SK-N-SH treated with all-trans-retinoic acid at 6 μM for 48 hours (cell line): ENCODE measurements around the gene GATAD2A.

Experiments
- ATAC-seq: fragments of 200-7000 bp; cut with Tn5 transposase; 3 replicates; pipeline ENCODE4 v1.9.1; 2020; ENCODE audit warnings: mild to moderate bottlenecking, moderate library complexity
- ARNTL ChIP-seq: fragments of 450-650 bp; formaldehyde crosslinking; IDR thresholded peaks from 2 replicates; pipeline ENCODE4 v1.5.0; 2020; ENCODE audit warnings: low read depth, mild to moderate bottlenecking, moderate library complexity, borderline replicate concordance
- BACH2 ChIP-seq: fragments of 250-450 bp; sonication (Bioruptor Pico); IDR thresholded peaks from 2 replicates; pipeline ENCODE4 v1.9.0; 2021; ENCODE audit warnings: mild to moderate bottlenecking, borderline replicate concordance
- CSDC2 ChIP-seq: fragments of 250-450 bp; sonication (Bioruptor Pico); IDR thresholded peaks from 2 replicates; pipeline ENCODE4 v1.5.0; 2020; ENCODE audit warnings: mild to moderate bottlenecking, moderate library complexity
- ESRRG ChIP-seq: fragments of 250-450 bp; sonication (Bioruptor Pico); IDR thresholded peaks from 2 replicates; pipeline ENCODE4 v1.6.1; 2021; ENCODE audit warnings: mild to moderate bottlenecking
- GLIS3 ChIP-seq: fragments of 250-450 bp; sonication (Bioruptor Pico); IDR thresholded peaks from 2 replicates; pipeline ENCODE4 v1.5.0; 2020; ENCODE audit warnings: mild to moderate bottlenecking, moderate library complexity
- ISL1 ChIP-seq: fragments of 250-450 bp; sonication (Bioruptor Pico); IDR thresholded peaks from 2 replicates; pipeline ENCODE4 v2.1.2; 2022; ENCODE audit warnings: mild to moderate bottlenecking, moderate library complexity
- RARB ChIP-seq: fragments of 250-450 bp; sonication (Bioruptor Pico); IDR thresholded peaks from 2 replicates; pipeline ENCODE4 v1.8.0; 2021; ENCODE audit warnings: mild to moderate bottlenecking, moderate library complexity
- SNAI2 ChIP-seq: fragments of 250-450 bp; sonication (Bioruptor Pico); IDR thresholded peaks from 2 replicates; pipeline ENCODE4 v1.5.0; 2020; ENCODE audit warnings: mild to moderate bottlenecking, moderate library complexity
- TCF4 ChIP-seq: fragments of 250-450 bp; sonication (Bioruptor Pico); IDR thresholded peaks from 2 replicates; pipeline ENCODE4 v1.8.0; 2021; ENCODE audit warnings: mild to moderate bottlenecking, moderate library complexity, borderline replicate concordance
- TOX ChIP-seq: fragments of 250-450 bp; sonication (Bioruptor Pico); IDR thresholded peaks from 2 replicates; pipeline ENCODE4 v1.8.0; 2021; ENCODE audit warnings: mild to moderate bottlenecking, moderate library complexity, borderline replicate concordance
- ZFP3 ChIP-seq: fragments of 250-450 bp; sonication (Bioruptor Pico); IDR thresholded peaks from 2 replicates; pipeline ENCODE4 v1.5.0; 2020; ENCODE audit warnings: mild to moderate bottlenecking, moderate library complexity
- ZFP30 ChIP-seq: fragments of 450-650 bp; formaldehyde crosslinking; IDR thresholded peaks from 2 replicates; pipeline ENCODE4 v1.5.0; 2022; ENCODE audit warnings: mild to moderate bottlenecking, moderate library complexity
- ZNF565 ChIP-seq: fragments of 450-650 bp; formaldehyde crosslinking; conservative IDR thresholded peaks from 2 replicates; pipeline ENCODE4 v1.5.0; 2020; ENCODE audit warnings: low read depth, mild to moderate bottlenecking, moderate library complexity
- ZNF70 ChIP-seq: fragments of 450-650 bp; formaldehyde crosslinking; IDR thresholded peaks from 2 replicates; pipeline ENCODE4 v1.5.0; 2020; ENCODE audit warnings: mild to moderate bottlenecking, moderate library complexity
- ZNF8 ChIP-seq: fragments of 450-650 bp; formaldehyde crosslinking; IDR thresholded peaks from 2 replicates; pipeline ENCODE4 v1.5.0; 2020; ENCODE audit warnings: mild to moderate bottlenecking, moderate library complexity
- TF ChIP-seq, protein P1 (sequence below): fragments of 250-450 bp; sonication (Bioruptor Pico); IDR thresholded peaks from 2 replicates; pipeline ENCODE4 v1.5.1; 2021; ENCODE audit warnings: mild to moderate bottlenecking, moderate library complexity
- TF ChIP-seq, protein P2 (sequence below): fragments of 250-450 bp; sonication (Bioruptor Pico); IDR thresholded peaks from 2 replicates; pipeline ENCODE4 v1.8.0; 2021; ENCODE audit warnings: low read depth, mild to moderate bottlenecking, moderate library complexity, borderline replicate concordance
- TF ChIP-seq, protein P3 (sequence below): fragments of 250-450 bp; sonication (Bioruptor Pico); IDR thresholded peaks from 2 replicates; pipeline ENCODE4 v1.5.1; 2020; ENCODE audit warnings: low read depth, mild to moderate bottlenecking, moderate library complexity
- TF ChIP-seq, protein P4 (sequence below): fragments of 250-450 bp; sonication (Bioruptor Pico); IDR thresholded peaks from 2 replicates; pipeline ENCODE4 v1.8.0; 2020; ENCODE audit warnings: mild to moderate bottlenecking, moderate library complexity, borderline replicate concordance

Gene GATAD2A

DNA sequence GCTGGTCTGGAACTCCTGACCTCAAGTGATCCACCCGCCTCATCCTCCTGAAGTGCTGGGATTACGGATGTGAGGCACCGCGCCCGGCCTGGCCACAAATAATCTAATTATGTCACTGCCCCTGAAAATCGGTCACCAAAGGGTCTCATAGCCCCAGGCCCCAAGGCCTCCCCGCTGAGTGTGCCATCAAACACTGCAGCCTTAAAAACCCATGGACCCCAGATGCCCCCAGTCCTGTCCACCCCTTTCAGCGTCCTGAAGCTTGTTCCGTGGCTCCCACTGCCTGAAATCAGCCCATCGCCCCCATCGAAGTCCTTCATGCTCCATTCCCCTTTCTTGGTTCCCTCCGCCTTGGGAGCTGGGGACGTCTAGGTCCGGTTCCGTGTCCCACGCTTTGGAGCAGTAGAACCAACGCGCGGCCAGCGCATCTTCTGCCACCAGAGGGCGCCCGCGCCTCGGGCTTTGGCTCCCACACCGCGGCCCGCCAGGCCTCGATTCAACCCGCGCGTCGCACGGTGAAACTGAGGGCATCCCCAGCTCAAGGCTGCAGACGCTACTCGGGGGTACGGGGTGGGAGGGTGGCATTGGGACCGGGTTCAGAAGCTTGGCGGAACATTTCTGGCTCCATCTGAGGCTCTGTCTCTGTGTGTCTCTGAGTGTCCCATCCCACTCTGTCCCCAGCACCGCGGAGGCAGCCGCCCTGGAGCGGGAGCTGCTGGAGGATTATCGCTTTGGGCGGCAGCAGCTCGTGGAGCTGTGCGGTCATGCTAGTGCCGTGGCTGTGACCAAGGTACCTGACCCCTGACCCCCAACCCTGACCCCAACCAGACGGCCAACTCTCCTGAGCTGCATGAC is 126.7 kb downstream of the GATAD2A start (continued):
- TF ChIP-seq BACH2 (no peak), ZNF70 (no peak), TOX (CRISPR knock-in tag) (no peak), SNAI2 (no peak), ISL1 (no peak)

DNA sequence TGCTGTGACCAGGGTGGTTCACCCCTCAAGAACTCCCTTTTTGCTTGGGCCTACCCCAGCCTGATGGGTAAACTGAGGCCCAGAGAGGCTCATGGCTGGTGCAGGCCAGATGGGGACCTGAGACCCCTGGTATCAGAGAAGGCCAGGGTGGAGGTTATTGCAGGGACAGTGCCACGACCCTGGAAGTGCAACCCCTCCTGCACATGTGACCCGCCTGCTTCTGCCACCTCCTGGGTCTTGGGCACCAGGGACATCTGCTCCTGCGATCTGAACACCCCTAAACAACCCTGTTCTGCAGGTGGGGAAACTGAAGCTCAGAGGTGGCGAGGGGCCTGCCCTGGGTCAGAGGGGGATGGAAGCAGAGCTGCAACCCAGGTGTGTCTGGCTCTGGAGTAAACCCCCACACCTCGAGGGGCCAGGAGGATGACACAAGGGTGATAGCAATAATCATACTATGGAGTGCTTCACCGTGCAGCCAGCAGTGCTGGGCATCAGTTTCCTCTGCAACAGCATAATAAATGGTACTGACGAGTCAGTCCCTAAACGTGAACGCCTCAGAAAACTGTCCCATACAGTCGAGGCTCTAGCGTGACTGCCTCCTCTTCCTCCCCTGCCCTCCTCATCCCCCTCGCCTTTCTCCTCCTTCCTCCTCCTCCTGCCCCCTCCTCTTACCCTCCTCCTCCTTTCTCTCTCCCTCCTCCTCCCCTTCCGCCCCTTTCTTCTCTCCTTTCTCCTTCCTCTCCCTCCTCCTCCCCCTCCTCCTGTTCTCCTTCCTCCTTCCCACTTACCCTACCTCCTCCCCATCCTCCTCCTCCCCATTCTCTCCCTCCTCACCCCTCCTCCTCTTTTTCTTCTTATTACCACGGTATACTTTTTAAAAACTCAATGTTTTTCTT is 127.6 kb downstream of the GATAD2A start:
- TF ChIP-seq CSDC2 (no peak), SNAI2 (no peak), TOX (CRISPR knock-in tag) (no peak), ZNF565 (CRISPR knock-in tag) (no peak), ZFP30 (CRISPR knock-in tag) (no peak), ARNTL (no peak), RARB (no peak), TCF4 (CRISPR knock-in tag) (no peak), BACH2 (no peak), ESRRG (CRISPR knock-in tag) (no peak)
- TF ChIP-seq, protein P1, sequence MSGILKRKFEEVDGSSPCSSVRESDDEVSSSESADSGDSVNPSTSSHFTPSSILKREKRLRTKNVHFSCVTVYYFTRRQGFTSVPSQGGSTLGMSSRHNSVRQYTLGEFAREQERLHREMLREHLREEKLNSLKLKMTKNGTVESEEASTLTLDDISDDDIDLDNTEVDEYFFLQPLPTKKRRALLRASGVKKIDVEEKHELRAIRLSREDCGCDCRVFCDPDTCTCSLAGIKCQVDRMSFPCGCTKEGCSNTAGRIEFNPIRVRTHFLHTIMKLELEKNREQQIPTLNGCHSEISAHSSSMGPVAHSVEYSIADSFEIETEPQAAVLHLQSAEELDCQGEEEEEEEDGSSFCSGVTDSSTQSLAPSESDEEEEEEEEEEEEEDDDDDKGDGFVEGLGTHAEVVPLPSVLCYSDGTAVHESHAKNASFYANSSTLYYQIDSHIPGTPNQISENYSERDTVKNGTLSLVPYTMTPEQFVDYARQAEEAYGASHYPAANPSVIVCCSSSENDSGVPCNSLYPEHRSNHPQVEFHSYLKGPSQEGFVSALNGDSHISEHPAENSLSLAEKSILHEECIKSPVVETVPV (CRISPR knock-in tag): no peak
- TF ChIP-seq, protein P2, sequence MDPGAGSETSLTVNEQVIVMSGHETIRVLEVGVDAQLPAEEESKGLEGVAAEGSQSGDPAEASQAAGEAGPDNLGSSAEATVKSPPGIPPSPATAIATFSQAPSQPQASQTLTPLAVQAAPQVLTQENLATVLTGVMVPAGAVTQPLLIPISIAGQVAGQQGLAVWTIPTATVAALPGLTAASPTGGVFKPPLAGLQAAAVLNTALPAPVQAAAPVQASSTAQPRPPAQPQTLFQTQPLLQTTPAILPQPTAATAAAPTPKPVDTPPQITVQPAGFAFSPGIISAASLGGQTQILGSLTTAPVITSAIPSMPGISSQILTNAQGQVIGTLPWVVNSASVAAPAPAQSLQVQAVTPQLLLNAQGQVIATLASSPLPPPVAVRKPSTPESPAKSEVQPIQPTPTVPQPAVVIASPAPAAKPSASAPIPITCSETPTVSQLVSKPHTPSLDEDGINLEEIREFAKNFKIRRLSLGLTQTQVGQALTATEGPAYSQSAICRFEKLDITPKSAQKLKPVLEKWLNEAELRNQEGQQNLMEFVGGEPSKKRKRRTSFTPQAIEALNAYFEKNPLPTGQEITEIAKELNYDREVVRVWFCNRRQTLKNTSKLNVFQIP (CRISPR knock-in tag): no peak
- no peak for ATAC-seq

DNA sequence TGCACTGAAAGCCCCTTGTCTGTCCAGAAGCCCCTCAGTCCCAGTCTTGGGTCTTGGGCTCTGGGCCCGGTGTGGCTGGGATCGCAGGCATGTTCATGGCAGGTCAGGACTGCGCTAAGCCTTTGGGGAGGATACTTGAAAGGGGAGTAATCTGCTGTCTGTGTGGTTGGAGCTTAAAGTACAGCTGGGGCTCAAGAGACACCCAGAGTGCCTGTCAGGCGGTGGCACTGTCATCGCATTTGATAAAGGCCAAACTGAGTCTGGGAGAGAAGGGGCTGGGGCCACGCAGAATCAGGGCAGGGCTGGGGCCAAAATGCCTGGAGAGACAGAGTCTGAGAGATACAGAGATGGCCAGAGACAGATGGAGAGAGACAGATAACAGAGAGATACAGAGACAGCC is 128.4 kb downstream of the GATAD2A start:
- no peak for ATAC-seq
- TF ChIP-seq GLIS3 (no peak), TCF4 (CRISPR knock-in tag) (no peak), ZFP30 (CRISPR knock-in tag) (no peak)
- TF ChIP-seq, all 23 proteins: peak for 0

DNA sequence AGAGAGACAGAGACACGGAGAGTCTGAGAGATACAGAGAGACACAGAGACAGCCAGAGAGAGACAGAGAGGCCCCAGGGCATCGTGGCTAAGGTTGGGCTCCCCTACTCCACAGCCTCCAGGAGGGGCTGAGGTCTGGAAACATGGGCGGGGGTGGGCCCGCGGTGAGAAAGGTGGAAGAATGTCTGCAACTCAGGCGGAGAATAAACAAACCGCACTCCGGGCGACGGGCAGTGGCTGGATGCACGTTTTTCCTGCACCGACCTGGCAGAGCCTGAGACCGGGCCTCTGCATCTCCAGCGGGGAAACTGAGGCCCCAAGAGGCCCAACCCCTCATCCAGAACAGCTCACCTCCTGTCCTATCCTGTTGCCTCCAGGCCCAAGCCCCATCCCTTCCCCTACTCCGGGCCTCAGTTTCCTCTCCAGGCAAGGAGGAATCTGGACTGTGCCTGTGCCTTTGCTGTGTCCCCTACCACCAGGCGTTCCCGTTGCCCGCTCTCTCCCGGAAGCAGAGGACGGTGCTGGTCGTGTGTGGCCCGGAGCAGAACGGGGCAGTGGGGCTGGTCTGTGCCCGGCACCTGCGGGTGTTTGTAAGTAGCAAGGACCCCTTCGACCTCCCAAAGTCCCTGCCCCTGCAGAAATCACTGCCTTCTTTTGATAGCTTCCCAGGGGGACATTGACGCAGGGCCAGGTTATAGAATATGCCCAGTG is 129.2 kb downstream of the GATAD2A start:
- TF ChIP-seq ZFP3 (CRISPR knock-in tag) (no peak), ZNF565 (CRISPR knock-in tag) (no peak), ZNF8 (no peak), ZFP30 (CRISPR knock-in tag) (no peak)
- TF ChIP-seq, protein P3, sequence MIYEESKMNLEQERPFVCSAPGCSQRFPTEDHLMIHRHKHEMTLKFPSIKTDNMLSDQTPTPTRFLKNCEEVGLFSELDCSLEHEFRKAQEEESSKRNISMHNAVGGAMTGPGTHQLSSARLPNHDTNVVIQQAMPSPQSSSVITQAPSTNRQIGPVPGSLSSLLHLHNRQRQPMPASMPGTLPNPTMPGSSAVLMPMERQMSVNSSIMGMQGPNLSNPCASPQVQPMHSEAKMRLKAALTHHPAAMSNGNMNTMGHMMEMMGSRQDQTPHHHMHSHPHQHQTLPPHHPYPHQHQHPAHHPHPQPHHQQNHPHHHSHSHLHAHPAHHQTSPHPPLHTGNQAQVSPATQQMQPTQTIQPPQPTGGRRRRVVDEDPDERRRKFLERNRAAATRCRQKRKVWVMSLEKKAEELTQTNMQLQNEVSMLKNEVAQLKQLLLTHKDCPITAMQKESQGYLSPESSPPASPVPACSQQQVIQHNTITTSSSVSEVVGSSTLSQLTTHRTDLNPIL (CRISPR knock-in tag): no peak
- TF ChIP-seq, protein P4, sequence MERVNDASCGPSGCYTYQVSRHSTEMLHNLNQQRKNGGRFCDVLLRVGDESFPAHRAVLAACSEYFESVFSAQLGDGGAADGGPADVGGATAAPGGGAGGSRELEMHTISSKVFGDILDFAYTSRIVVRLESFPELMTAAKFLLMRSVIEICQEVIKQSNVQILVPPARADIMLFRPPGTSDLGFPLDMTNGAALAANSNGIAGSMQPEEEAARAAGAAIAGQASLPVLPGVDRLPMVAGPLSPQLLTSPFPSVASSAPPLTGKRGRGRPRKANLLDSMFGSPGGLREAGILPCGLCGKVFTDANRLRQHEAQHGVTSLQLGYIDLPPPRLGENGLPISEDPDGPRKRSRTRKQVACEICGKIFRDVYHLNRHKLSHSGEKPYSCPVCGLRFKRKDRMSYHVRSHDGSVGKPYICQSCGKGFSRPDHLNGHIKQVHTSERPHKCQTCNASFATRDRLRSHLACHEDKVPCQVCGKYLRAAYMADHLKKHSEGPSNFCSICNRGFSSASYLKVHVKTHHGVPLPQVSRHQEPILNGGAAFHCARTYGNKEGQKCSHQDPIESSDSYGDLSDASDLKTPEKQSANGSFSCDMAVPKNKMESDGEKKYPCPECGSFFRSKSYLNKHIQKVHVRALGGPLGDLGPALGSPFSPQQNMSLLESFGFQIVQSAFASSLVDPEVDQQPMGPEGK: no peak
- TF ChIP-seq, protein P2 (CRISPR knock-in tag): no peak
- TF ChIP-seq, protein P1 (CRISPR knock-in tag): no peak
- ATAC-seq: no peak
